Heart right ventricle (tissue), 16 donors: ENCODE measurements around the gene GRK5. TPM values are rescaled to one million over a fixed set of nuclear protein-coding genes. Genes with fewer than 3 reads are reported as not detected.

ENCODE experiments used
- ATAC-seq, 8 donors: fragments of 200-7000 bp; cut with Tn5 transposase; one replicate each; pipeline ENCODE4 v1.9.1; 2020; ENCODE audit warnings: mild to moderate bottlenecking in 8 of 8, moderate library complexity in 8 of 8, moderate number of reproducible peaks in 1 of 8
- DNase-seq, 2 donors: peaks; one replicate each; pipeline ENCODE4 v3.0.0-alpha.2; 2020
- H3K27ac ChIP-seq, 10 donors: fragments of 200-600 bp; sonication (generic) in 2 of 10; one replicate each; pipeline versions ENCODE4 v1.5.0 to v1.8.0; 2020 to 2022; ENCODE audit warnings: mild to moderate bottlenecking in 3 of 10
- H3K27me3 ChIP-seq, 7 donors: fragments of 200-600 bp; one replicate each; pipeline ENCODE4 v1.8.0; 2021 to 2022; ENCODE audit warnings: mild to moderate bottlenecking in 2 of 7
- H3K36me3 ChIP-seq, 9 donors: fragments of 200-600 bp; sonication (generic) in 1 of 9; one replicate each; pipeline versions ENCODE4 v1.5.0 to v1.8.0; 2020 to 2022; ENCODE audit warnings: mild to moderate bottlenecking in 2 of 9
- H3K4me1 ChIP-seq, 9 donors: fragments of 200-600 bp; sonication (generic) in 1 of 9; one replicate each; pipeline versions ENCODE4 v1.5.0 to v1.8.0; 2020 to 2022; ENCODE audit warnings: mild to moderate bottlenecking in 4 of 9
- H3K4me3 ChIP-seq, 10 donors: fragments of 200-600 bp; sonication (generic) in 2 of 10; one replicate each; pipeline versions ENCODE4 v1.5.0 to v1.8.0; 2020 to 2022; ENCODE audit warnings: mild to moderate bottlenecking in 7 of 10, moderate library complexity in 2 of 10
- H3K9me3 ChIP-seq, 11 donors: fragments of 200-600 bp in 10 of 11; sonication (generic) in 2 of 11; one replicate each; pipeline versions ENCODE4 v1.5.0 to v1.8.0; 2013 to 2022; ENCODE audit warnings: mild to moderate bottlenecking in 2 of 11, control low read depth in 1 of 11, moderate library complexity in 1 of 11
- CTCF ChIP-seq, 9 donors: fragments of 200-600 bp; sonication (generic) in 2 of 9; IDR thresholded peaks; one replicate each; pipeline versions ENCODE4 v1.5.0 to v1.8.0; 2021 to 2022; ENCODE audit warnings: antibody characterized with exemption in 9 of 9, mild to moderate bottlenecking in 5 of 9, moderate library complexity in 1 of 9
- WGBS, 2 donors: extraction: QIAGEN DNeasy Blood & Tissue Kit; methylation state at CpG; one replicate each; pipeline ENCODE4 v1.1.7; 2013; ENCODE audit warnings: inconsistent platforms in 1 of 2; 5-methylcytosine and 5-hydroxymethylcytosine counted together
- intact Hi-C, 10 donors: fragments of 100-400 bp; cut with DNase I; formaldehyde crosslinking; loops; one replicate each; pipeline versions ENCODE4 v1.11.1 to v1.14.2; 2022
- polyA plus RNA-seq, 2 donors: library from polyadenylated mRNA; stranded (reverse); fragments of 200-250 nt; gene quantifications; one replicate each; pipeline ENCODE4 v1.2.3, GENCODE V29; 2013
- total RNA-seq, 10 donors: library from RNA; stranded (reverse); fragmentation: NEBNext Ultra II Directional in 3 of 10; extraction: Animal tissue kit (Norgen Biotek cat#: 25700) in 3 of 10; gene quantifications; one replicate each; pipeline versions ENCODE4 v1.2.1 to v1.2.4, GENCODE V29; 2021 to 2023
- donor health status: Arrhythmogenic right ventricular cardiomyopathy.
- donor health status: ischemic (EF 13 %, LVEDD 7.1; RV severe dilation, severe dysfunction).
- donor health status: healthy with polysubstance abuse.
- donor health status: DM: no; HTN: yes; CAD: no.
- donor health status: DM: no; HTN: no; CAD: no.
- donor health status: ischemic (EF 25% LVEDD 6.9; RV normal size, moderate dysfunction).
- donor health status: ischemic (EF 25% LVEDD 5.7; RV mildly dilated, moderate dysfunction).
- donor health status: healthy.
- donor health status: DM: yes; HTN: yes; CAD: no.
- donor health status: Ischemic cardiomyopathy.
- donor health status: ischemic (EF 35%, LVEDD 5.7; RV mildly dilated, moderate dysfunction).
- donor health status: nonischemic (EF 11% LVEDD 7.7; RV severe dilation, severe dysfunction).
- donor health status: DM: yes; HTN: yes; CAD: no.
- donor health status: PGD.
- donor health status: ischemic (EF 29% LVEDD 5.4; RV normal size, mild dysfunction).
- donor health status: nonischemic (EF 23%, LVEDD 6.1; RV moderate dilation, normal function).

GRK5 gene
- total and polyA plus RNA-seq, 12 donors, result 11.8 to 80.5 (median 26.6) TPM

- H3K27me3 ChIP-seq, result no peaks in the 10 kb centered on the region
- WGBS, 2 donors, result 0 to 1% methylated on average over 89 to 90 of the region's 90 CpGs
- TF ChIP-seq CTCF (IDR thresholded peaks at IDR 0.05), result peak in 3 of 9 donors; percentile 17 to 33 (median 29)
- ATAC-seq, result peak; percentile 94 to 98 (median 96)
- peak within 1 kb of the TSS; percentile 39 to 96 (median 96) for H3K27ac ChIP-seq
- intact Hi-C loops, result loop anchor here in 2 of 10 donors (1.0 to 5.0 kb wide), 2 partner anchors 85 to 88 kb away; partner anchors contain the start of gene EIF3A (in 1 of the 2)
- no peaks in the 10 kb centered on the region for H3K9me3 ChIP-seq
- DNase-seq, result peak; percentile 80 to 84
- H3K36me3 ChIP-seq, result peaks cover 0 to 68% (median 26%) of the 10 kb centered on the region in 9 donors
- peak within 1 kb of the TSS; percentile 36 to 98 (median 85) for H3K4me3 ChIP-seq
- H3K4me1 ChIP-seq, result peaks cover 0 to 32% (median 19%) of the 10 kb centered on the region in 9 donors
Measured at GRCh38 chr10:119165171-119166117, 41.9 kb upstream of the GRK5 start, which contains the start of gene SFXN4. Gene SFXN4 (minus strand): TSS chr10:119165714. CDS start chr10:119165647, 67 bp downstream.

GRCh38 chr10:119166118-119166500 is 41.3 kb upstream of the GRK5 start:
- H3K4me1 ChIP-seq, result peaks cover 0 to 32% (median 19%) of the 10 kb centered on the region in 9 donors
- 71 to 72% methylated on average over 7 of the region's 7 CpGs for WGBS, 2 donors
- no peak for DNase-seq
- no peak for TF ChIP-seq CTCF (IDR thresholded peaks at IDR 0.05)
- peaks cover 0 to 68% (median 26%) of the 10 kb centered on the region in 9 donors for H3K36me3 ChIP-seq
- peak in 4 of 8 donors; percentile 1 to 17 (median 8) for ATAC-seq
- no peaks in the 10 kb centered on the region for H3K9me3 ChIP-seq
- no peaks in the 10 kb centered on the region for H3K27me3 ChIP-seq
- intact Hi-C loops, result loop anchor here in 1 of 10 donors (5.0 kb wide), 1 partner anchor 89 kb away; no protein-coding TSS in a partner anchor
- peak overlapping the region; percentile 36 to 98 (median 85) for H3K4me3 ChIP-seq
- H3K27ac ChIP-seq, result peak overlapping the region; percentile 39 to 96 (median 96)

- Histone ChIP-seq H3K27ac (peak overlapping the region in 8 of 10 donors; percentile 87 to 96 (median 96)), H3K9me3 (no peaks in the 10 kb centered on the region), H3K4me3 (peak overlapping the region in 1 of 10 donors; percentile 98), H3K27me3 (no peaks in the 10 kb centered on the region), H3K36me3 (peaks cover 0 to 68% (median 27%) of the 10 kb centered on the region in 9 donors), H3K4me1 (peaks cover 0 to 30% (median 17%) of the 10 kb centered on the region in 9 donors)
- DNase-seq, result no peak
- 73 to 75% methylated on average over 8 of the region's 8 CpGs for WGBS, 2 donors
- no peak for ATAC-seq
- TF ChIP-seq CTCF (IDR thresholded peaks at IDR 0.05), result no peak
- intact Hi-C loops, result loop anchor here in 1 of 10 donors (5.0 kb wide), 1 partner anchor 89 kb away; no protein-coding TSS in a partner anchor
Measured at GRCh38 chr10:119166564-119166963, 40.8 kb upstream of the GRK5 start.

- Histone ChIP-seq H3K36me3 (peaks cover 0 to 68% (median 32%) of the 10 kb centered on the region in 9 donors), H3K9me3 (no peaks in the 10 kb centered on the region), H3K27me3 (no peaks in the 10 kb centered on the region), H3K4me1 (peaks cover 0 to 25% (median 15%) of the 10 kb centered on the region in 9 donors), H3K4me3 (no peak overlapping the region), H3K27ac (peak overlapping the region in 2 of 10 donors; percentile 95 to 96)
- DNase-seq (no peak), ATAC-seq (no peak)
- intact Hi-C loops, result loop anchor here in 1 of 10 donors (5.0 kb wide), 1 partner anchor 90 kb away; no protein-coding TSS in a partner anchor
- WGBS, 2 donors, result 83% methylated on average over 8 of the region's 8 CpGs
- TF ChIP-seq CTCF (IDR thresholded peaks at IDR 0.05), result no peak
Measured at GRCh38 chr10:119167041-119167440, 40.3 kb upstream of the GRK5 start.
